Liver (tissue), 9 donors: Measurements from ENCODE around the gene TEX10. TPM values are rescaled to one million over a fixed set of nuclear protein-coding genes. Genes with fewer than 3 reads are reported as not detected.

Source experiments
- DNase-seq: peaks from one replicate; pipeline ENCODE4 v3.0.0-alpha.2; 2017; ENCODE audit warnings: low spot score
- H3K27ac ChIP-seq, 2 donors: one replicate each; pipeline ENCODE4 v1.7.0; 2013; ENCODE audit warnings: inconsistent platforms in 2 of 2, low read length in 2 of 2, control low read depth in 1 of 2, low read depth in 1 of 2, mild to moderate bottlenecking in 1 of 2
- H3K27me3 ChIP-seq, 4 donors: one replicate each; pipeline versions ENCODE4 v1.6.1 to v1.7.0; 2013; ENCODE audit warnings: low read length in 3 of 4, inconsistent platforms in 1 of 4, mild to moderate bottlenecking in 1 of 4, moderate library complexity in 1 of 4; ENCODE audit not compliant: control insufficient read depth in 4 of 4, insufficient read depth in 4 of 4
- H3K36me3 ChIP-seq, 4 donors: one replicate each; pipeline versions ENCODE4 v1.6.1 to v1.7.0; 2013; ENCODE audit warnings: low read length in 3 of 4, mild to moderate bottlenecking in 3 of 4, low read depth in 1 of 4, moderate library complexity in 1 of 4; ENCODE audit not compliant: control insufficient read depth in 4 of 4, insufficient read depth in 3 of 4
- H3K4me1 ChIP-seq, 4 donors: one replicate each; pipeline versions ENCODE4 v1.6.1 to v1.7.0; 2013; ENCODE audit warnings: low read length in 3 of 4, mild to moderate bottlenecking in 3 of 4, moderate library complexity in 1 of 4; ENCODE audit not compliant: control insufficient read depth in 4 of 4, insufficient read depth in 4 of 4
- H3K4me3 ChIP-seq, 3 donors: one replicate each; pipeline versions ENCODE4 v1.6.1 to v1.7.0; 2013; ENCODE audit warnings: low read length in 3 of 3, control low read depth in 1 of 3, low read depth in 1 of 3, mild to moderate bottlenecking in 1 of 3
- H3K9ac ChIP-seq, 2 donors: one replicate each; pipeline ENCODE4 v1.7.0; 2013; ENCODE audit warnings: low read length in 2 of 2, mild to moderate bottlenecking in 2 of 2, moderate library complexity in 2 of 2, control low read depth in 1 of 2, low read depth in 1 of 2
- H3K9me3 ChIP-seq, 4 donors: one replicate each; pipeline versions ENCODE4 v1.6.1 to v1.7.0; 2013; ENCODE audit warnings: low read length in 3 of 4; ENCODE audit not compliant: control insufficient read depth in 4 of 4
- ATF3 ChIP-seq: IDR thresholded peaks from 2 replicates; pipeline ENCODE4 v1.6.1; 2016; ENCODE audit warnings: antibody characterized with exemption
- CTCF ChIP-seq: fragments of 150-350 bp; IDR thresholded peaks from 2 replicates; pipeline ENCODE4 v1.5.1; 2017; ENCODE audit warnings: improper control_type of control experiment, low read depth, low read length; ENCODE audit not compliant: missing input control
- EGR1 ChIP-seq, 2 donors: IDR thresholded peaks; 2 replicates each; pipeline ENCODE4 v1.6.1; 2016 to 2018; ENCODE audit warnings: antibody characterized with exemption in 2 of 2, low read depth in 2 of 2
- FOXA1 ChIP-seq: IDR thresholded peaks from 2 replicates; pipeline ENCODE4 v1.6.1; 2016; ENCODE audit warnings: antibody characterized with exemption
- GABPA ChIP-seq, 2 donors: IDR thresholded peaks in 1 of 2; conservative IDR thresholded peaks in 1 of 2; 2 replicates each; pipeline ENCODE4 v1.6.1; 2016; ENCODE audit warnings: antibody characterized with exemption in 2 of 2, mild to moderate bottlenecking in 1 of 2, moderate library complexity in 1 of 2
- HNF4A ChIP-seq, 2 donors: conservative IDR thresholded peaks; 2 replicates each; pipeline ENCODE4 v1.6.1; 2016; ENCODE audit warnings: antibody characterized with exemption in 2 of 2, mild to moderate bottlenecking in 2 of 2
- NR2F2 ChIP-seq: IDR thresholded peaks from 2 replicates; pipeline ENCODE4 v1.6.1; 2016; ENCODE audit warnings: antibody characterized with exemption
- RXRA ChIP-seq, 2 donors: IDR thresholded peaks; 2 replicates each; pipeline ENCODE4 v1.6.1; 2017 to 2018; ENCODE audit warnings: antibody characterized with exemption in 2 of 2, mild to moderate bottlenecking in 1 of 2
- SP1 ChIP-seq: IDR thresholded peaks from 2 replicates; pipeline ENCODE4 v1.6.1; 2018; ENCODE audit warnings: antibody characterized with exemption, mild to moderate bottlenecking
- TAF1 ChIP-seq: conservative IDR thresholded peaks from 2 replicates; pipeline ENCODE4 v1.6.1; 2016; ENCODE audit warnings: antibody characterized with exemption, mild to moderate bottlenecking
- YY1 ChIP-seq: IDR thresholded peaks from 2 replicates; pipeline ENCODE4 v1.6.1; 2016; ENCODE audit warnings: antibody characterized with exemption, mild to moderate bottlenecking
- ZBTB33 ChIP-seq: IDR thresholded peaks from 2 replicates; pipeline ENCODE4 v1.6.1; 2016; ENCODE audit warnings: antibody characterized with exemption
- WGBS: extraction: QIAGEN DNeasy Blood & Tissue Kit; methylation state at CpG from one replicate; pipeline ENCODE4 v1.1.7; 2013; 5-methylcytosine and 5-hydroxymethylcytosine counted together
- polyA plus RNA-seq, 2 donors: library from polyadenylated mRNA; stranded (reverse) in 1 of 2; unstranded in 1 of 2; fragments of 200-250 nt in 1 of 2; fragments of >200 nt in 1 of 2; fragmentation: Nextera tagmentation in 1 of 2; extraction: Ambion mirVana in 1 of 2; gene quantifications; one replicate each; pipeline versions ENCODE4 v1.2.1 to v1.2.3, GENCODE V29; 2013 to 2015
- total RNA-seq, 2 donors: library from RNA; depleted of rRNA; stranded (reverse); fragments of >200 nt; gene quantifications; one replicate each; pipeline ENCODE4 v1.2.3, GENCODE V29; 2014
- donor health status: healthy.
- donor health status: healthy.
- donor health status: healthy.
- donor health status: healthy.
- donor health status: healthy.

TEX10 gene
- total and polyA plus RNA-seq, 4 donors: 3.3 to 10.0 (median 6.1) TPM

- Histone ChIP-seq H3K9ac (no peak overlapping the region), H3K9me3 (no peaks in the 10 kb centered on the region), H3K36me3 (peaks cover 0 to 7% (median 2%) of the 10 kb centered on the region in 4 donors), H3K4me3 (no peak overlapping the region), H3K4me1 (peaks cover 0 to 1% (median 0%) of the 10 kb centered on the region in 4 donors), H3K27me3 (no peaks in the 10 kb centered on the region), H3K27ac (no peak overlapping the region)
- WGBS: 40% methylated on average over 1 of the region's 1 CpG
- no peak for DNase-seq
- TF ChIP-seq GABPA (IDR thresholded peaks at IDR 0.05 in 1 of 2, conservative IDR thresholded peaks at IDR 0.05 in 1 of 2) (no peak), HNF4A (conservative IDR thresholded peaks at IDR 0.05) (no peak), ZBTB33 (no peak), CTCF (no peak), RXRA (IDR thresholded peaks at IDR 0.05) (no peak), SP1 (no peak), YY1 (no peak), FOXA1 (no peak), EGR1 (IDR thresholded peaks at IDR 0.05; ENCODE audit: low read depth in 2 of 2) (no peak), NR2F2 (no peak), ATF3 (no peak), TAF1 (no peak)
These were observed 43.7 kb downstream of the TEX10 start for GRCh38 chr9:100308965-100309564.

- H3K27ac ChIP-seq: no peak overlapping the region
- no peak for DNase-seq
- H3K4me3 ChIP-seq: no peak overlapping the region
- no peaks in the 10 kb centered on the region for H3K27me3 ChIP-seq
- TF ChIP-seq GABPA (IDR thresholded peaks at IDR 0.05 in 1 of 2, conservative IDR thresholded peaks at IDR 0.05 in 1 of 2) (no peak), FOXA1 (no peak), CTCF (no peak), RXRA (IDR thresholded peaks at IDR 0.05) (no peak), SP1 (no peak)
- H3K9ac ChIP-seq: no peak overlapping the region
- peaks cover 0 to 1% (median 0%) of the 10 kb centered on the region in 4 donors for H3K4me1 ChIP-seq
- H3K9me3 ChIP-seq: no peaks in the 10 kb centered on the region
- H3K36me3 ChIP-seq: peaks cover 2 to 12% (median 8%) of the 10 kb centered on the region in 4 donors
- WGBS: 50% methylated on average over 2 of the region's 2 CpGs
These were observed 45.7 kb downstream of the TEX10 start for GRCh38 chr9:100307080-100307479.
